GM19438 (cell line): Measurements from ENCODE around the gene POLD3.
A peak's percentile ranks its signal among the peaks of the same experiment; 100 is the strongest.

ENCODE experiments used
- ATAC-seq: cut with Tn5 transposase; IDR thresholded peaks from one replicate; pipeline ENCODE4 v1.9.1; 2021; ENCODE audit warnings: low read depth; ENCODE audit not compliant: unreplicated experiment

POLD3 gene

GRCh38 chr11:74592441-74593362 is at the start of gene POLD3:
Gene POLD3, plus strand, starts transcription at chr11:74592582. Its CDS starts 77 bp downstream, at chr11:74592659.
- peak; percentile 89 for ATAC-seq

GRCh38 chr11:74543991-74544390 is 48.4 kb upstream of the POLD3 start:
- no peak for ATAC-seq

- no peak for ATAC-seq
These were observed 45.6 kb upstream of the POLD3 start for GRCh38 chr11:74546752-74547151.

- no peak for ATAC-seq
These were observed 41.2 kb upstream of the POLD3 start for GRCh38 chr11:74550991-74551753.

- no peak for ATAC-seq
These were observed 40.6 kb upstream of the POLD3 start for GRCh38 chr11:74551754-74552145.

- no peak for ATAC-seq
These were observed 34.9 kb upstream of the POLD3 start for GRCh38 chr11:74557526-74557925.

- no peak for ATAC-seq
These were observed 33.1 kb upstream of the POLD3 start for GRCh38 chr11:74559110-74559933.

- ATAC-seq = no peak
These were observed 32.5 kb upstream of the POLD3 start for GRCh38 chr11:74559934-74560309.

- no peak for ATAC-seq
These were observed 26.0 kb upstream of the POLD3 start for GRCh38 chr11:74566146-74566960.

- no peak for ATAC-seq
These were observed 24.4 kb upstream of the POLD3 start for GRCh38 chr11:74568028-74568427.

GRCh38 chr11:74570266-74571061 is 21.9 kb upstream of the POLD3 start:
- no peak for ATAC-seq

GRCh38 chr11:74571062-74571399 is 21.4 kb upstream of the POLD3 start:
- no peak for ATAC-seq

GRCh38 chr11:74572349-74572748 is 20.0 kb upstream of the POLD3 start:
- no peak for ATAC-seq

GRCh38 chr11:74574563-74574962 is 17.8 kb upstream of the POLD3 start:
- no peak for ATAC-seq

- no peak for ATAC-seq
These were observed 16.4 kb upstream of the POLD3 start for GRCh38 chr11:74575999-74576398.

GRCh38 chr11:74577181-74577580 is 15.2 kb upstream of the POLD3 start:
- ATAC-seq = no peak

- no peak for ATAC-seq
These were observed 14.6 kb upstream of the POLD3 start for GRCh38 chr11:74577624-74578396.

GRCh38 chr11:74579577-74580270 is 12.7 kb upstream of the POLD3 start:
- ATAC-seq = no peak
